A549 (cell line): Measurements from ENCODE around the gene CACNB3.

Experiments
- ATOH8 ChIP-seq: fragments of 250-450 bp; sonication (Bioruptor Pico); IDR thresholded peaks from 2 replicates; pipeline ENCODE4 v1.5.0; 2020; ENCODE audit warnings: low read depth, mild to moderate bottlenecking, moderate library complexity
- CTCF ChIP-seq: fragments of >200 bp; sonication (Bioruptor Twin); formaldehyde crosslinking; IDR thresholded peaks from 3 replicates; pipeline ENCODE4 v1.5.1; 2016
- HEYL ChIP-seq: fragments of 250-450 bp; sonication (Bioruptor Pico); IDR thresholded peaks from 2 replicates; pipeline ENCODE4 v1.8.0; 2021; ENCODE audit warnings: mild to moderate bottlenecking, moderate library complexity
- MAX ChIP-seq: IDR thresholded peaks from 2 replicates; pipeline ENCODE4 v1.6.1; 2012
- NPAS2 ChIP-seq: fragments of 250-450 bp; sonication (Bioruptor Pico); IDR thresholded peaks from 2 replicates; pipeline ENCODE4 v1.8.0; 2022; ENCODE audit warnings: mild to moderate bottlenecking, moderate library complexity, borderline replicate concordance

- TF ChIP-seq HEYL (CRISPR knock-in tag), result no peak
- TF ChIP-seq MAX, result no peak
- TF ChIP-seq CTCF, result no peak
- no peak for TF ChIP-seq ATOH8 (CRISPR knock-in tag)
- TF ChIP-seq NPAS2 (CRISPR knock-in tag), result no peak
Observed at GRCh38 chr12:48773686-48774085, 44.6 kb upstream of the CACNB3 start.
